Tibial nerve (tissue), 3 donors: ENCODE results near the gene MBD5.

Source experiments
- CTCF ChIP-seq, 5 experiments: fragments of 200-600 bp in 3 of 5; fragments of 450-650 bp in 2 of 5; sonication (generic) in 3 of 5; IDR thresholded peaks; one replicate each; pipeline ENCODE4 v1.5.1; 2016 to 2019; ENCODE audit warnings: antibody characterized with exemption in 5 of 5, mild to moderate bottlenecking in 3 of 5, moderate library complexity in 2 of 5
- POLR2A ChIP-seq, 2 donors: fragments of 450-650 bp; IDR thresholded peaks; one replicate each; pipeline ENCODE4 v1.6.1; 2017; ENCODE audit warnings: antibody characterized with exemption in 2 of 2, mild to moderate bottlenecking in 2 of 2, moderate library complexity in 2 of 2

GRCh38 chr2:148000095-148000494 lies 20.8 kb upstream of the MBD5 start:
- no peak for TF ChIP-seq POLR2A (IDR thresholded peaks at IDR 0.05)
- no peak for TF ChIP-seq CTCF (IDR thresholded peaks at IDR 0.05)
